ENCODE results near the gene FAM168A.

GRCh38 chr11:73353422-73353821 lies 244.5 kb downstream of the FAM168A start:
- TF ChIP-seq CTCF (IDR thresholded peaks at IDR 0.05) (no peak), POLR2A (IDR thresholded peaks at IDR 0.05) (no peak)

Measured in Peyer's patch (tissue), 4 donors.